ENCODE results near the gene SERTAD2.

- TF ChIP-seq CTCF (IDR thresholded peaks at IDR 0.05; ENCODE audit: insufficient read depth, low read depth, low read length): no peak
- no peak for TF ChIP-seq EZH2 (IDR thresholded peaks at IDR 0.05; ENCODE audit: insufficient read depth, low read length)
Measured at GRCh38 chr2:64624862-64625261, 28.9 kb downstream of the SERTAD2 start.

All from astrocyte (in vitro differentiated cells and primary cell).